ENCODE measurements around the gene NAP1L1.
"Not testable (repeated sequence)": the region's sequence is repeated elsewhere in the genome, so short reads cannot be mapped to it uniquely, and the experiment has no call there.

NAP1L1 gene

GRCh38 chr12:76020281-76020680 lies 64.2 kb downstream of the NAP1L1 start:
- peak; percentile 94 for DNase-seq (ENCODE audit: low spot score)

GRCh38 chr12:76018672-76019071 lies 65.8 kb downstream of the NAP1L1 start:
- peak; percentile 67 for DNase-seq (ENCODE audit: low spot score)

GRCh38 chr12:76018111-76018510 lies 66.4 kb downstream of the NAP1L1 start:
- peak; percentile 65 for DNase-seq (ENCODE audit: low spot score)

- DNase-seq (ENCODE audit: low spot score), result no peak
Observed at GRCh38 chr12:76014007-76014406, 70.5 kb downstream of the NAP1L1 start.

GRCh38 chr12:76013603-76014002 lies 70.9 kb downstream of the NAP1L1 start:
- DNase-seq (ENCODE audit: low spot score), result no peak

GRCh38 chr12:76012644-76013043 lies 71.8 kb downstream of the NAP1L1 start:
- no peak for DNase-seq (ENCODE audit: low spot score)

GRCh38 chr12:76010732-76011458 lies 73.6 kb downstream of the NAP1L1 start:
- DNase-seq (ENCODE audit: low spot score), result no peak

- DNase-seq (ENCODE audit: low spot score), result no peak
Observed at GRCh38 chr12:76008428-76008827, 76.1 kb downstream of the NAP1L1 start.

GRCh38 chr12:76007640-76008039 lies 76.8 kb downstream of the NAP1L1 start:
- DNase-seq (ENCODE audit: low spot score), result no peak

GRCh38 chr12:76006028-76006925 lies 78.2 kb downstream of the NAP1L1 start:
- DNase-seq (ENCODE audit: low spot score), result no peak

GRCh38 chr12:76003355-76003638 lies 81.2 kb downstream of the NAP1L1 start:
- DNase-seq (ENCODE audit: low spot score), result no peak

- DNase-seq (ENCODE audit: low spot score), result no peak
Observed at GRCh38 chr12:76002598-76003354, 81.7 kb downstream of the NAP1L1 start.

- peak; percentile 43 for DNase-seq (ENCODE audit: low spot score)
Observed at GRCh38 chr12:75998292-75999063, 86.0 kb downstream of the NAP1L1 start.

GRCh38 chr12:75997658-75998057 lies 86.8 kb downstream of the NAP1L1 start:
- DNase-seq (ENCODE audit: low spot score), result no peak

- DNase-seq (ENCODE audit: low spot score), result no peak
Observed at GRCh38 chr12:75996861-75997447, 87.5 kb downstream of the NAP1L1 start.

GRCh38 chr12:75995691-75996090 lies 88.8 kb downstream of the NAP1L1 start:
- no peak for DNase-seq (ENCODE audit: low spot score)

- DNase-seq (ENCODE audit: low spot score), result peak; percentile 55
Observed at GRCh38 chr12:75994069-75994740, 90.3 kb downstream of the NAP1L1 start.

- no peak for DNase-seq (ENCODE audit: low spot score)
Observed at GRCh38 chr12:75991753-75992152, 92.7 kb downstream of the NAP1L1 start.

GRCh38 chr12:75990189-75990912 lies 94.1 kb downstream of the NAP1L1 start:
- DNase-seq (ENCODE audit: low spot score), result no peak

- not testable (repeated sequence) for DNase-seq (ENCODE audit: low spot score)
Observed at GRCh38 chr12:75987709-75988108, 96.8 kb downstream of the NAP1L1 start.

All from kidney tubule cell (primary cell).